ENCODE results near the gene SLC10A3.

The SLC10A3 gene

GRCh38 chrX:154490414-154491083 is at the start of gene SLC10A3:
SLC10A3 (minus strand) TSS chrX:154490629; CDS start chrX:154488940, 1,689 bp downstream.
- peak; percentile 78 for DNase-seq (ENCODE audit: low read depth)

GRCh38 chrX:154539077-154539476 is 48.6 kb upstream of the SLC10A3 start:
- no peak for DNase-seq (ENCODE audit: low read depth)

GRCh38 chrX:154535892-154536291 is 45.5 kb upstream of the SLC10A3 start:
- no peak for DNase-seq (ENCODE audit: low read depth)

- no peak for DNase-seq (ENCODE audit: low read depth)
These were observed 44.3 kb upstream of the SLC10A3 start for GRCh38 chrX:154534526-154535322.

GRCh38 chrX:154532690-154533089 is 42.3 kb upstream of the SLC10A3 start:
- no peak for DNase-seq (ENCODE audit: low read depth)

GRCh38 chrX:154531626-154532025 is 41.2 kb upstream of the SLC10A3 start:
- no peak for DNase-seq (ENCODE audit: low read depth)

- no peak for DNase-seq (ENCODE audit: low read depth)
These were observed 39.9 kb upstream of the SLC10A3 start for GRCh38 chrX:154530286-154530685.

GRCh38 chrX:154529206-154529612 is 38.8 kb upstream of the SLC10A3 start:
- no peak for DNase-seq (ENCODE audit: low read depth)

- no peak for DNase-seq (ENCODE audit: low read depth)
These were observed 36.7 kb upstream of the SLC10A3 start for GRCh38 chrX:154526901-154527675.

- DNase-seq (ENCODE audit: low read depth): no peak
These were observed 35.4 kb upstream of the SLC10A3 start for GRCh38 chrX:154525606-154526490.

GRCh38 chrX:154519389-154519788 is 29.0 kb upstream of the SLC10A3 start:
- DNase-seq (ENCODE audit: low read depth): no peak

GRCh38 chrX:154517101-154517781 is 26.8 kb upstream of the SLC10A3 start:
- DNase-seq (ENCODE audit: low read depth): no peak

GRCh38 chrX:154516656-154517100 is 26.2 kb upstream of the SLC10A3 start:
- no peak for DNase-seq (ENCODE audit: low read depth)

GRCh38 chrX:154515966-154516655 is 25.7 kb upstream of the SLC10A3 start, which contains the start of gene FAM3A:
FAM3A (minus strand) TSS chrX:154516232; CDS start chrX:154515772, 460 bp downstream.
- no peak for DNase-seq (ENCODE audit: low read depth)

GRCh38 chrX:154515090-154515965 is 24.9 kb upstream of the SLC10A3 start:
- DNase-seq (ENCODE audit: low read depth): no peak

GRCh38 chrX:154513716-154514115 is 23.3 kb upstream of the SLC10A3 start:
- DNase-seq (ENCODE audit: low read depth): no peak

GRCh38 chrX:154512879-154513553 is 22.6 kb upstream of the SLC10A3 start:
- DNase-seq (ENCODE audit: low read depth): no peak

- DNase-seq (ENCODE audit: low read depth): no peak
These were observed 21.3 kb upstream of the SLC10A3 start for GRCh38 chrX:154511761-154512160.

- no peak for DNase-seq (ENCODE audit: low read depth)
These were observed 19.0 kb upstream of the SLC10A3 start for GRCh38 chrX:154509455-154509854.
